SK-N-SH (cell line): ENCODE data around the gene PTGR2. TPM values are rescaled to one million over a fixed set of nuclear protein-coding genes. Genes with fewer than 3 reads are reported as not detected.

Experiments used
- CTCF ChIA-PET: fragments of 300-600, 350-600 bp; formaldehyde crosslinking; extraction: SDS; loops from one replicate; lab custom pipeline; 2021; lab: Yijun Ruan, JAX
- POLR2A ChIA-PET: fragments of 350-600 bp; sonication (Branson Sonifier 250); formaldehyde crosslinking; extraction: SDS; loops from one replicate; lab custom pipeline; 2020; ENCODE audit warnings: antibody characterized with exemption, inconsistent platforms; lab: Yijun Ruan, JAX
- DNase-seq: peaks from one replicate; pipeline ENCODE4 v3.0.0; 2012
- H2AFZ ChIP-seq: fragments of 200-600 bp; sonication (generic); 2 replicates; pipeline ENCODE4 v1.8.1; 2016; ENCODE audit warnings: antibody characterized with exemption, mild to moderate bottlenecking, low read depth
- H3F3A ChIP-seq: fragments of 200-600 bp; sonication (generic); replicated peaks from 2 replicates; pipeline ENCODE3; 2016; ENCODE audit warnings: antibody characterized with exemption, mild to moderate bottlenecking; ENCODE audit not compliant: insufficient read depth
- H3K27ac ChIP-seq, 2 experiments: fragments of 200-500 bp in 1 of 2; fragments of 200-600 bp in 1 of 2; sonication (Bioruptor generic) in 1 of 2; sonication (generic), shearing (Covaris generic) in 1 of 2; 2 replicates each; pipeline versions ENCODE4 v1.5.1 to v1.6.1; 2014 to 2016; ENCODE audit warnings: low read depth in 2 of 2, inconsistent platforms in 1 of 2, low read length in 1 of 2, mild to moderate bottlenecking in 1 of 2, mixed read lengths in 1 of 2
- H3K27me3 ChIP-seq: fragments of 200-600 bp; sonication (generic), shearing (Covaris generic); 2 replicates; pipeline ENCODE4 v1.6.1; 2016; ENCODE audit warnings: mixed run types; ENCODE audit not compliant: insufficient read depth
- H3K36me3 ChIP-seq, 2 experiments: fragments of 200-500 bp in 1 of 2; fragments of 200-600 bp in 1 of 2; sonication (Bioruptor generic) in 1 of 2; sonication (generic) in 1 of 2; replicated peaks in 1 of 2; 2 replicates each; pipeline versions ENCODE3 to v1.5.1; 2014 to 2016; ENCODE audit warnings: low read length in 1 of 2, mild to moderate bottlenecking in 1 of 2; ENCODE audit not compliant: insufficient read depth in 2 of 2, control insufficient read depth in 1 of 2
- H3K4me1 ChIP-seq, 2 experiments: fragments of 200-500 bp in 1 of 2; fragments of 200-600 bp in 1 of 2; sonication (Bioruptor generic) in 1 of 2; sonication (generic), shearing (Covaris generic) in 1 of 2; 2 replicates each; pipeline versions ENCODE4 v1.5.1 to v1.6.1; 2014 to 2016; ENCODE audit warnings: low read depth in 1 of 2, low read length in 1 of 2, mixed run types in 1 of 2; ENCODE audit not compliant: insufficient read depth in 2 of 2, control insufficient read depth in 1 of 2
- H3K4me2 ChIP-seq: fragments of 200-600 bp; sonication (generic), shearing (Covaris generic); 2 replicates; pipeline ENCODE4 v1.6.1; 2017; ENCODE audit warnings: mixed run types
- H3K4me3 ChIP-seq, 2 experiments: fragments of 200-500 bp in 1 of 2; fragments of 200-600 bp in 1 of 2; sonication (Bioruptor generic) in 1 of 2; sonication (generic), shearing (Covaris generic) in 1 of 2; 2 replicates each; pipeline versions ENCODE4 v1.5.1 to v1.8.1; 2014 to 2016; ENCODE audit warnings: low read depth in 2 of 2, inconsistent platforms in 1 of 2, low read length in 1 of 2, mild to moderate bottlenecking in 1 of 2, mixed read lengths in 1 of 2, moderate library complexity in 1 of 2
- H3K79me2 ChIP-seq: fragments of 200-600 bp; sonication (generic); 2 replicates; pipeline ENCODE4 v1.8.1; 2017; ENCODE audit warnings: mild to moderate bottlenecking; ENCODE audit not compliant: insufficient read depth
- H3K9ac ChIP-seq: fragments of 200-600 bp; sonication (generic); 2 replicates; pipeline ENCODE4 v1.6.1; 2017; ENCODE audit warnings: mixed run types
- H3K9me2 ChIP-seq: fragments of 200-600 bp; sonication (generic); 2 replicates; pipeline ENCODE4 v1.6.1; 2017; ENCODE audit warnings: mixed run types
- H3K9me3 ChIP-seq: fragments of 200-600 bp; sonication (generic); 2 replicates; pipeline ENCODE4 v1.6.1; 2017; ENCODE audit warnings: mixed run types, mild to moderate bottlenecking, moderate library complexity
- H4K20me1 ChIP-seq: fragments of 200-600 bp; sonication (generic); 2 replicates; pipeline ENCODE4 v1.6.1; 2017; ENCODE audit warnings: mild to moderate bottlenecking, mixed run types; ENCODE audit not compliant: insufficient read depth
- CHD2 ChIP-seq: fragments of 150-350 bp; IDR thresholded peaks from 2 replicates; pipeline ENCODE4 v1.6.1; 2018; ENCODE audit warnings: low read length; ENCODE audit not compliant: partially characterized antibody
- FOSL2 ChIP-seq: IDR thresholded peaks from 2 replicates; pipeline ENCODE4 v1.4.0; 2012; ENCODE audit warnings: low read depth, mild to moderate bottlenecking, moderate library complexity, borderline replicate concordance
- FOXM1 ChIP-seq: IDR thresholded peaks from 2 replicates; pipeline ENCODE4 v1.4.0; 2012; ENCODE audit warnings: low read depth, mild to moderate bottlenecking
- IRF3 ChIP-seq: fragments of 150-350 bp; IDR thresholded peaks from 2 replicates; pipeline ENCODE4 v1.6.1; 2016; ENCODE audit warnings: mild to moderate bottlenecking, low read depth, low read length
- MEF2A ChIP-seq: IDR thresholded peaks from 2 replicates; pipeline ENCODE4 v1.4.0; 2012; ENCODE audit warnings: low read depth, borderline replicate concordance
- NRF1 ChIP-seq: IDR thresholded peaks from 2 replicates; pipeline ENCODE4 v1.6.1; 2012; ENCODE audit warnings: low read depth, mild to moderate bottlenecking, low read length
- RFX5 ChIP-seq: IDR thresholded peaks from 2 replicates; pipeline ENCODE4 v1.6.1; 2012; ENCODE audit warnings: mild to moderate bottlenecking, improper control_type of control experiment, low read length
- SIN3A ChIP-seq: IDR thresholded peaks from 2 replicates; pipeline ENCODE4 v1.6.1; 2012; ENCODE audit warnings: low read depth, mild to moderate bottlenecking, low read length, moderate library complexity, borderline replicate concordance
- TCF12 ChIP-seq: IDR thresholded peaks from 2 replicates; pipeline ENCODE4 v1.4.0; 2012
- USF2 ChIP-seq: fragments of 150-350 bp; IDR thresholded peaks from 2 replicates; pipeline ENCODE4 v1.6.1; 2017; ENCODE audit warnings: antibody characterized with exemption, low read length, low read depth, borderline replicate concordance
- YY1 ChIP-seq: IDR thresholded peaks from 2 replicates; pipeline ENCODE4 v1.4.0; 2012; ENCODE audit warnings: low read depth, mild to moderate bottlenecking
- ZBTB33 ChIP-seq: IDR thresholded peaks from 2 replicates; pipeline ENCODE4 v1.4.0; 2012; ENCODE audit warnings: low read depth, borderline replicate concordance
- WGBS: methylation state at CpG from one replicate; pipeline ENCODE4 v1.1.6; 2017; ENCODE audit warnings: low lambda C conversion rate; 5-methylcytosine and 5-hydroxymethylcytosine counted together
- polyA plus RNA-seq, 3 experiments: library from polyadenylated mRNA; depleted of rRNA; stranded (reverse); fragments of >200 nt; gene quantifications; 2 replicates each; pipeline ENCODE4 v1.2.3, GENCODE V29; 2012
- TF ChIP-seq, protein P1 (sequence below): IDR thresholded peaks from 2 replicates; pipeline ENCODE4 v1.4.0; 2012; ENCODE audit warnings: low read depth, borderline replicate concordance
- TF ChIP-seq, protein P2 (sequence below): IDR thresholded peaks from 2 replicates; pipeline ENCODE4; 2012

The PTGR2 gene
- polyA plus RNA-seq, 1 of the 3 experiments (the other 2 are of a cell fraction): 7.1 TPM

GRCh38 chr14:73829071-73829470 lies 22.6 kb upstream of the PTGR2 start:
- CTCF ChIA-PET: interaction anchor here (2.1 to 5.7 kb wide), 3 partner anchors 71 to 109 kb away, joined by 4 to 70 read pairs (median 25); no protein-coding TSS in a partner anchor
- 88% methylated on average over 4 of the region's 4 CpGs for WGBS
- Histone ChIP-seq H3K9me2 (no peaks in the 10 kb centered on the region), H2AFZ (no peak overlapping the region), H3K27me3 (no peaks in the 10 kb centered on the region), H3K4me2 (no peak overlapping the region), H3K36me3 (no peaks in the 10 kb centered on the region), H3K27ac (no peak overlapping the region), H3K4me3 (no peak overlapping the region), H3F3A (no peaks in the 10 kb centered on the region), H4K20me1 (no peaks in the 10 kb centered on the region), H3K9ac (no peak overlapping the region), H3K9me3 (no peaks in the 10 kb centered on the region), H3K4me1 (peaks cover 7 to 8% of the 10 kb centered on the region in 2 experiments; a peak in 1 of 4 replicates), H3K79me2 (no peaks in the 10 kb centered on the region)
- POLR2A ChIA-PET: interaction anchor here (1.4 kb wide), 1 partner anchor 23 kb away, joined by 4 read pairs; the partner anchor contains the start of gene PTGR2
- TF ChIP-seq YY1: no peak
- no peak for TF ChIP-seq USF2
- no peak for TF ChIP-seq FOXM1
- TF ChIP-seq ZBTB33: no peak
- DNase-seq: no peak

DNA sequence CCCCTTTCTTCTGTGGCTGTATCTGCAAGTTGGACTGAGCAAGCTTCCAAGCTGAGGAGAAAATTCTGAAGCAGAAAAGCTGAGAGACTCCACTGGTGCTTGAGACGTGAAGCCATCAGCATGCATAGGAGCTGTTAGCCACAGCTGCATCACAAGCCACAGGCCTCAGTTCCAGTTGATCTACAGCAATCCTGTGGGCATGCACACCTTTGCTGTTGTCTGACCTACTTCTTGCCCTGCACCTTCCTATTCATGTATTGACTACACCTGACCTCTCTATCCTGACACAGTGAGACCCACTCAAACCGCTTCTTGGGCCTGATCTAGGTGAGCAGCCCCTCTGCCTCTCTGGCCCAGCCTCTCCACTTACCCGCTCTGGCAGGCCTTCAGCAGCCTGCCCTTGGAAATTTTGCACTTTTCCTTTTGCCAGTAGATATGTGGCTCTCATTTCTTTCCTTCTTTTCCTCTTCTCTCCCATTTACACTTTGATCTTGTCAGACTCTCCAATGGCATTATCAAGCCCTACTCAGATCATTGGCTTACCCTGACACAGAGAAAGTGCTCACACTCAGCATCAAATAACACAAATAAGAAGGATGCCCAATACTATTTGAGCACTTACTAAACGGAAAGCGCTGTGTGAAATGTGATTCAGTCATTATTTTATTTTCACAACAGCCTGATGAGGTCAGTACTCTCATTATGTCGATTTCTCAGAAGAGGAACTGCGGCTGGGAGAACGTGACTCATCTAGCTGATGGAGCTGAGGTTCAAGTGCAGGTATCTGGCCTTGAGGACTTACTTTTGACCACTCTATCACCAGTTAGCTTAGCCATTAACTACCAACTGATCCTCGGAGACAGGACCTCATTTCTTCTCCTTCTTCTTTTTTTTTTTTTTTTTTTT lies 21.9 kb upstream of the PTGR2 start:
- Histone ChIP-seq H3K9me2 (no peaks in the 10 kb centered on the region), H3K4me3 (no peak overlapping the region), H3F3A (no peaks in the 10 kb centered on the region), H3K9me3 (no peaks in the 10 kb centered on the region), H3K9ac (no peak overlapping the region), H3K27ac (no peak overlapping the region), H4K20me1 (no peaks in the 10 kb centered on the region), H3K36me3 (no peaks in the 10 kb centered on the region), H3K79me2 (no peaks in the 10 kb centered on the region), H3K4me1 (peaks cover 7 to 8% of the 10 kb centered on the region in 2 experiments; a peak in 1 of 4 replicates), H2AFZ (no peak overlapping the region), H3K4me2 (no peak overlapping the region), H3K27me3 (no peaks in the 10 kb centered on the region)
- WGBS: 87% methylated on average over 9 of the region's 9 CpGs
- ChIA-PET CTCF (interaction anchor here (5.0 to 5.7 kb wide), 2 partner anchors 71 to 102 kb away, joined by 25 to 70 read pairs; no protein-coding TSS in a partner anchor), POLR2A (interaction anchor here (1.4 kb wide), 1 partner anchor 22 kb away, joined by 4 read pairs; the partner anchor contains the start of gene PTGR2)
- DNase-seq: no peak
- TF ChIP-seq SIN3A: no peak
- no peak for TF ChIP-seq NRF1
- TF ChIP-seq, protein P1, sequence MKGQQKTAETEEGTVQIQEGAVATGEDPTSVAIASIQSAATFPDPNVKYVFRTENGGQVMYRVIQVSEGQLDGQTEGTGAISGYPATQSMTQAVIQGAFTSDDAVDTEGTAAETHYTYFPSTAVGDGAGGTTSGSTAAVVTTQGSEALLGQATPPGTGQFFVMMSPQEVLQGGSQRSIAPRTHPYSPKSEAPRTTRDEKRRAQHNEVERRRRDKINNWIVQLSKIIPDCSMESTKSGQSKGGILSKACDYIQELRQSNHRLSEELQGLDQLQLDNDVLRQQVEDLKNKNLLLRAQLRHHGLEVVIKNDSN: no peak
- TF ChIP-seq, protein P2, sequence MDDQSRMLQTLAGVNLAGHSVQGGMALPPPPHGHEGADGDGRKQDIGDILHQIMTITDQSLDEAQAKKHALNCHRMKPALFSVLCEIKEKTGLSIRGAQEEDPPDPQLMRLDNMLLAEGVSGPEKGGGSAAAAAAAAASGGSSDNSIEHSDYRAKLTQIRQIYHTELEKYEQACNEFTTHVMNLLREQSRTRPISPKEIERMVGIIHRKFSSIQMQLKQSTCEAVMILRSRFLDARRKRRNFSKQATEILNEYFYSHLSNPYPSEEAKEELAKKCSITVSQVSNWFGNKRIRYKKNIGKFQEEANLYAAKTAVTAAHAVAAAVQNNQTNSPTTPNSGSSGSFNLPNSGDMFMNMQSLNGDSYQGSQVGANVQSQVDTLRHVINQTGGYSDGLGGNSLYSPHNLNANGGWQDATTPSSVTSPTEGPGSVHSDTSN: no peak
- no peak for TF ChIP-seq RFX5
- no peak for TF ChIP-seq FOSL2
- no peak for TF ChIP-seq MEF2A
- TF ChIP-seq FOXM1: no peak
- TF ChIP-seq IRF3: no peak
- no peak for TF ChIP-seq CHD2
- no peak for TF ChIP-seq TCF12
